DND-41 (cell line): ENCODE results near the gene KRTAP8-1.

Source experiments
- CTCF ChIP-seq: IDR thresholded peaks from 2 replicates; pipeline ENCODE4 v1.5.1; 2012; ENCODE audit warnings: borderline replicate concordance, low read length, moderate library complexity, mild to moderate bottlenecking; ENCODE audit not compliant: poor library complexity, severe bottlenecking; ENCODE audit errors: extremely low read depth
- EZH2 ChIP-seq: IDR thresholded peaks from 3 replicates; pipeline ENCODE4 v1.6.1; 2012; ENCODE audit warnings: borderline replicate concordance, low read depth, mild to moderate bottlenecking, moderate library complexity, low read length, inconsistent platforms; ENCODE audit not compliant: severe bottlenecking

- TF ChIP-seq CTCF, result no peak
- no peak for TF ChIP-seq EZH2
These were observed 43.2 kb downstream of the KRTAP8-1 start for GRCh38 chr21:30769724-30770431.
